Upper lobe of left lung (tissue), 4 donors: ENCODE results near the gene RYR3.

ENCODE experiments used
- POLR2A ChIP-seq, 4 donors: fragments of 450-650 bp; IDR thresholded peaks; one replicate each; pipeline ENCODE4 v1.5.1; 2016 to 2017; ENCODE audit warnings: antibody characterized with exemption in 4 of 4, mild to moderate bottlenecking in 2 of 4
- POLR2AphosphoS5 ChIP-seq, 2 donors: sonication (generic); formaldehyde crosslinking; IDR thresholded peaks; one replicate each; pipeline ENCODE4 v1.5.1; 2017; ENCODE audit warnings: antibody characterized with exemption in 2 of 2
- TF ChIP-seq, protein P1 (sequence below), 6 experiments: fragments of 450-650 bp in 4 of 6; fragments of 200-600 bp in 2 of 6; sonication (generic) in 2 of 6; IDR thresholded peaks; one replicate each; pipeline ENCODE4 v1.5.1; 2016 to 2019; ENCODE audit warnings: antibody characterized with exemption in 6 of 6

DNA sequence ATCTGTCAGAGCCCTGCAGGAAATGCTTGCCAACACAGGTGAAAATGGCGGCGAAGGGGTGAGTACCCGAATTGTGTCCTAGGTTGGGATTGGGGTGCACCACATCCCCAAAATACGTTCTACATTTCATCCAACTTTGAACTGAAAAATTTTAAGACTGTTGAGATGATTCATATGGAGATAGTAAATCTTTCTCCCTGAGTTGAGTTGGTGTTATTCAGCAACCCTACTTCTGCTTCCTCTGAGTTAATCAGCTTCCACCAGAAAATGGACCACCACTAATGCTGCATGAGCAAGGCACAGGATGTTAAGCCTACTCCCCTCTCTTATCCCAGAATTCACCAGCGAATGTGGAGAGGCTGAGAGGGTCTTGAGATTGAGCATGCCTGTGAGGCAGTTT lies 192.9 kb downstream of the RYR3 start:
- no peak for TF ChIP-seq POLR2AphosphoS5 (IDR thresholded peaks at IDR 0.05)
- TF ChIP-seq, protein P1, sequence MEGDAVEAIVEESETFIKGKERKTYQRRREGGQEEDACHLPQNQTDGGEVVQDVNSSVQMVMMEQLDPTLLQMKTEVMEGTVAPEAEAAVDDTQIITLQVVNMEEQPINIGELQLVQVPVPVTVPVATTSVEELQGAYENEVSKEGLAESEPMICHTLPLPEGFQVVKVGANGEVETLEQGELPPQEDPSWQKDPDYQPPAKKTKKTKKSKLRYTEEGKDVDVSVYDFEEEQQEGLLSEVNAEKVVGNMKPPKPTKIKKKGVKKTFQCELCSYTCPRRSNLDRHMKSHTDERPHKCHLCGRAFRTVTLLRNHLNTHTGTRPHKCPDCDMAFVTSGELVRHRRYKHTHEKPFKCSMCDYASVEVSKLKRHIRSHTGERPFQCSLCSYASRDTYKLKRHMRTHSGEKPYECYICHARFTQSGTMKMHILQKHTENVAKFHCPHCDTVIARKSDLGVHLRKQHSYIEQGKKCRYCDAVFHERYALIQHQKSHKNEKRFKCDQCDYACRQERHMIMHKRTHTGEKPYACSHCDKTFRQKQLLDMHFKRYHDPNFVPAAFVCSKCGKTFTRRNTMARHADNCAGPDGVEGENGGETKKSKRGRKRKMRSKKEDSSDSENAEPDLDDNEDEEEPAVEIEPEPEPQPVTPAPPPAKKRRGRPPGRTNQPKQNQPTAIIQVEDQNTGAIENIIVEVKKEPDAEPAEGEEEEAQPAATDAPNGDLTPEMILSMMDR (IDR thresholded peaks at IDR 0.05) = no peak
- no peak for TF ChIP-seq POLR2A (IDR thresholded peaks at IDR 0.05)
